ENCODE results near the gene LRP1B. TPM values are rescaled to one million over a fixed set of nuclear protein-coding genes. Genes with fewer than 3 reads are reported as not detected.

The LRP1B gene
- total RNA-seq, 1 donor from 2014 or later, result 1.7 TPM

- Mint-ChIP-seq H3K4me1 (no peaks in the 10 kb centered on the region), H3K27me3 (ENCODE audit: low read depth) (no peaks in the 10 kb centered on the region), H3K36me3 (peaks cover 10% of the 10 kb centered on the region), H3K4me3 (no peak overlapping the region), H3K27ac (no peak overlapping the region), H3K9me3 (peaks cover 18% of the 10 kb centered on the region)
- no peak for TF ChIP-seq CTCF (IDR thresholded peaks at IDR 0.05; ENCODE audit: unreplicated experiment)
- DNase-seq (ENCODE audit: low spot score in 2 of 2, unreplicated experiment in 2 of 2), result no peak
Observed at GRCh38 chr2:141439524-141439923, 691.3 kb downstream of the LRP1B start.

GRCh38 chr2:141438536-141438935, 692.3 kb downstream of the LRP1B start:
- Mint-ChIP-seq H3K4me3 (no peak overlapping the region), H3K9me3 (peaks cover 21% of the 10 kb centered on the region), H3K4me1 (no peaks in the 10 kb centered on the region), H3K27ac (no peak overlapping the region), H3K36me3 (peaks cover 12% of the 10 kb centered on the region), H3K27me3 (ENCODE audit: low read depth) (no peaks in the 10 kb centered on the region)
- DNase-seq (ENCODE audit: low spot score in 2 of 2, unreplicated experiment in 2 of 2), result no peak
- TF ChIP-seq CTCF (IDR thresholded peaks at IDR 0.05; ENCODE audit: unreplicated experiment), result no peak

GRCh38 chr2:141437521-141437920, 693.3 kb downstream of the LRP1B start:
- Mint-ChIP-seq H3K9me3 (peaks cover 31% of the 10 kb centered on the region), H3K4me3 (no peak overlapping the region), H3K4me1 (no peaks in the 10 kb centered on the region), H3K36me3 (peaks cover 15% of the 10 kb centered on the region), H3K27me3 (ENCODE audit: low read depth) (no peaks in the 10 kb centered on the region), H3K27ac (no peak overlapping the region)
- no peak for TF ChIP-seq CTCF (IDR thresholded peaks at IDR 0.05; ENCODE audit: unreplicated experiment)
- no peak for DNase-seq (ENCODE audit: low spot score in 2 of 2, unreplicated experiment in 2 of 2)

- Mint-ChIP-seq H3K36me3 (peaks cover 2% of the 10 kb centered on the region), H3K27me3 (ENCODE audit: low read depth) (no peaks in the 10 kb centered on the region), H3K9me3 (peaks cover 21% of the 10 kb centered on the region), H3K4me3 (no peak overlapping the region), H3K27ac (no peak overlapping the region), H3K4me1 (peaks cover 12% of the 10 kb centered on the region)
- DNase-seq (ENCODE audit: low spot score in 2 of 2, unreplicated experiment in 2 of 2), result no peak
- TF ChIP-seq CTCF (IDR thresholded peaks at IDR 0.05; ENCODE audit: unreplicated experiment), result no peak
Observed at GRCh38 chr2:141423124-141423523, 707.7 kb downstream of the LRP1B start.

GRCh38 chr2:141417246-141417797, 713.5 kb downstream of the LRP1B start:
- DNase-seq (ENCODE audit: low spot score in 2 of 2, unreplicated experiment in 2 of 2), result no peak
- no peaks in the 10 kb centered on the region for H3K27me3 Mint-ChIP-seq (ENCODE audit: low read depth)
- H3K4me3 Mint-ChIP-seq, result no peak overlapping the region
- no peak for TF ChIP-seq CTCF (IDR thresholded peaks at IDR 0.05; ENCODE audit: unreplicated experiment)
- H3K9me3 Mint-ChIP-seq, result peaks cover 32% of the 10 kb centered on the region
- peaks cover 2% of the 10 kb centered on the region for H3K36me3 Mint-ChIP-seq
- no peak overlapping the region for H3K27ac Mint-ChIP-seq
- H3K4me1 Mint-ChIP-seq, result no peaks in the 10 kb centered on the region

- Mint-ChIP-seq H3K4me1 (peaks cover 7% of the 10 kb centered on the region), H3K27me3 (ENCODE audit: low read depth) (no peaks in the 10 kb centered on the region), H3K4me3 (no peak overlapping the region), H3K27ac (no peak overlapping the region), H3K9me3 (peaks cover 15% of the 10 kb centered on the region), H3K36me3 (no peaks in the 10 kb centered on the region)
- no peak for DNase-seq (ENCODE audit: low spot score in 2 of 2, unreplicated experiment in 2 of 2)
- TF ChIP-seq CTCF (IDR thresholded peaks at IDR 0.05; ENCODE audit: unreplicated experiment), result no peak
Observed at GRCh38 chr2:141411419-141411818, 719.4 kb downstream of the LRP1B start.
